ENCODE data around the gene PNPLA5.

PNPLA5 gene

GRCh38 chr22:43901976-43902643 is 10.3 kb upstream of the PNPLA5 start:
- DNase-seq (ENCODE audit: low read depth, low spot score): no peak

GRCh38 chr22:43900206-43900605 is 8.4 kb upstream of the PNPLA5 start:
- DNase-seq (ENCODE audit: low read depth, low spot score): no peak

GRCh38 chr22:43897751-43898261 is 6.0 kb upstream of the PNPLA5 start:
- DNase-seq (ENCODE audit: low read depth, low spot score): no peak

- no peak for DNase-seq (ENCODE audit: low read depth, low spot score)
These were observed 4.3 kb upstream of the PNPLA5 start for GRCh38 chr22:43895986-43896645.

GRCh38 chr22:43894122-43894521 is 2.3 kb upstream of the PNPLA5 start:
- DNase-seq (ENCODE audit: low read depth, low spot score): no peak

GRCh38 chr22:43893266-43893665 is 1.5 kb upstream of the PNPLA5 start:
- DNase-seq (ENCODE audit: low read depth, low spot score): no peak

GRCh38 chr22:43892183-43892894 is 526 bp upstream of the PNPLA5 start:
- no peak for DNase-seq (ENCODE audit: low read depth, low spot score)

GRCh38 chr22:43890901-43891331 is 897 bp downstream of the PNPLA5 start:
- no peak for DNase-seq (ENCODE audit: low read depth, low spot score)

- no peak for DNase-seq (ENCODE audit: low read depth, low spot score)
These were observed 2.0 kb downstream of the PNPLA5 start for GRCh38 chr22:43889860-43890253.

GRCh38 chr22:43889201-43889859 is 2.5 kb downstream of the PNPLA5 start:
- no peak for DNase-seq (ENCODE audit: low read depth, low spot score)

- no peak for DNase-seq (ENCODE audit: low read depth, low spot score)
These were observed 3.1 kb downstream of the PNPLA5 start for GRCh38 chr22:43888740-43889139.

GRCh38 chr22:43887391-43887790 is 4.4 kb downstream of the PNPLA5 start:
- DNase-seq (ENCODE audit: low read depth, low spot score): no peak

- no peak for DNase-seq (ENCODE audit: low read depth, low spot score)
These were observed 5.6 kb downstream of the PNPLA5 start for GRCh38 chr22:43886231-43886630.

- DNase-seq (ENCODE audit: low read depth, low spot score): no peak
These were observed 6.0 kb downstream of the PNPLA5 start for GRCh38 chr22:43885786-43886185.

GRCh38 chr22:43885319-43885671 is 6.5 kb downstream of the PNPLA5 start:
- DNase-seq (ENCODE audit: low read depth, low spot score): no peak

- DNase-seq (ENCODE audit: low read depth, low spot score): no peak
These were observed 7.1 kb downstream of the PNPLA5 start for GRCh38 chr22:43884600-43885318.

- no peak for DNase-seq (ENCODE audit: low read depth, low spot score)
These were observed 7.9 kb downstream of the PNPLA5 start for GRCh38 chr22:43883719-43884415.

- DNase-seq (ENCODE audit: low read depth, low spot score): peak; percentile 71
These were observed 8.7 kb downstream of the PNPLA5 start for GRCh38 chr22:43883012-43883661.

- DNase-seq (ENCODE audit: low read depth, low spot score): no peak
These were observed 9.6 kb downstream of the PNPLA5 start for GRCh38 chr22:43882122-43882767.
